Stomach (tissue), 9 donors: ENCODE results near the gene FDX1. TPM values are rescaled to one million over a fixed set of nuclear protein-coding genes. Genes with fewer than 3 reads are reported as not detected.

Experiments used
- DNase-seq, 2 donors: peaks; one replicate each; pipeline versions ENCODE4 v3.0.0 to v3.0.0-alpha.2; 2013 to 2019
- H3K27ac ChIP-seq, 5 donors: fragments of 200-600 bp in 4 of 5; sonication (generic) in 4 of 5; one replicate each; pipeline ENCODE4 v1.5.1; 2013 to 2019; ENCODE audit warnings: mild to moderate bottlenecking in 1 of 5, moderate library complexity in 1 of 5
- H3K27me3 ChIP-seq, 3 donors: fragments of 200-600 bp; sonication (generic); one replicate each; pipeline ENCODE4 v1.5.1; 2017 to 2019; ENCODE audit warnings: mixed run types in 1 of 3
- H3K36me3 ChIP-seq, 4 donors: fragments of 200-600 bp; sonication (generic); 1 replicate in 3 of 4; 2 replicates in 1 of 4; pipeline ENCODE4 v1.5.1; 2016 to 2019
- H3K4me1 ChIP-seq, 4 donors: fragments of 200-600 bp; sonication (generic); one replicate each; pipeline ENCODE4 v1.5.1; 2016 to 2019
- H3K4me3 ChIP-seq, 4 donors: fragments of 200-600 bp; sonication (generic) in 3 of 4; one replicate each; pipeline ENCODE4 v1.5.1; 2016 to 2019; ENCODE audit warnings: mild to moderate bottlenecking in 1 of 4
- H3K9me3 ChIP-seq, 4 donors: fragments of 200-600 bp; sonication (generic); one replicate each; pipeline ENCODE4 v1.5.1; 2016 to 2019
- CTCF ChIP-seq, 7 experiments: fragments of 450-650 bp in 4 of 7; fragments of 200-600 bp in 3 of 7; sonication (generic) in 3 of 7; IDR thresholded peaks; one replicate each; pipeline ENCODE4 v1.5.1; 2016 to 2019; ENCODE audit warnings: antibody characterized with exemption in 7 of 7, control low read depth in 2 of 7, mild to moderate bottlenecking in 1 of 7
- EP300 ChIP-seq: sonication (generic); formaldehyde crosslinking; IDR thresholded peaks from one replicate; pipeline ENCODE4 v1.6.1; 2017; ENCODE audit warnings: antibody characterized with exemption
- POLR2A ChIP-seq, 4 donors: fragments of 450-650 bp; IDR thresholded peaks; one replicate each; pipeline ENCODE4 v1.6.1; 2016; ENCODE audit warnings: antibody characterized with exemption in 4 of 4, control low read depth in 2 of 4, mild to moderate bottlenecking in 1 of 4, moderate library complexity in 1 of 4
- POLR2AphosphoS5 ChIP-seq, 3 donors: sonication (generic); formaldehyde crosslinking; IDR thresholded peaks; one replicate each; pipeline ENCODE4 v1.6.1; 2016; ENCODE audit warnings: antibody characterized with exemption in 3 of 3
- WGBS, 5 donors: extraction: QIAGEN DNeasy Blood & Tissue Kit in 3 of 5; methylation state at CpG; one replicate each; pipeline versions ENCODE4 v1.1.5 to v1.1.7; 2013 to 2018; 5-methylcytosine and 5-hydroxymethylcytosine counted together
- intact Hi-C: fragments of 100-400 bp; cut with DNase I; formaldehyde crosslinking; loops from one replicate; pipeline ENCODE4 v1.15.1; 2023; ENCODE audit warnings: low total_unique reads
- polyA plus RNA-seq, 3 donors: library from polyadenylated mRNA; stranded (reverse); fragments of 200-250 nt; gene quantifications; one replicate each; pipeline ENCODE4 v1.2.3, GENCODE V29; 2013
- total RNA-seq, 5 donors: library from RNA; depleted of rRNA; stranded (reverse); fragments of >200 nt; gene quantifications; one replicate each; pipeline versions ENCODE4 v1.1.0 to v1.2.3, GENCODE V29; 2014 to 2016
- donor health status: healthy with polysubstance abuse.
- donor health status: Bipolar disorder and iron deficiency.
- donor health status: healthy.

The FDX1 gene
- total and polyA plus RNA-seq, 8 donors = 0.58 to 78.8 (median 22.8) TPM

- intact Hi-C loops = loop anchor here (10.0 kb wide), 1 partner anchor 233 kb away; no protein-coding TSS in a partner anchor
- TF ChIP-seq CTCF (IDR thresholded peaks at IDR 0.05) (no peak), EP300 (no peak)
- Histone ChIP-seq H3K9me3 (no peaks in the 10 kb centered on the region), H3K4me1 (peaks cover 20 to 54% (median 41%) of the 10 kb centered on the region in 4 donors), H3K36me3 (peaks cover 0 to 50% (median 42%) of the 10 kb centered on the region in 4 donors), H3K27me3 (no peaks in the 10 kb centered on the region), H3K4me3 (no peak overlapping the region), H3K27ac (no peak overlapping the region)
- DNase-seq = no peak
- 67 to 87% (median 77%) methylated on average over 2 of the region's 2 CpGs for WGBS, 5 donors
Measured at GRCh38 chr11:110438017-110438416, 8.3 kb downstream of the FDX1 start.

- H3K27me3 ChIP-seq = no peaks in the 10 kb centered on the region
- no peak overlapping the region for H3K4me3 ChIP-seq
- no peak overlapping the region for H3K27ac ChIP-seq
- DNase-seq = no peak
- intact Hi-C loops = no loop called here
- WGBS, 5 donors = 22 to 62% (median 31%) methylated on average over 1 of the region's 1 CpG
- peaks cover 0 to 34% (median 20%) of the 10 kb centered on the region in 4 donors for H3K4me1 ChIP-seq
- TF ChIP-seq EP300 = no peak
- TF ChIP-seq POLR2A (IDR thresholded peaks at IDR 0.05) = no peak
- TF ChIP-seq CTCF (IDR thresholded peaks at IDR 0.05) = no peak
- TF ChIP-seq POLR2AphosphoS5 (IDR thresholded peaks at IDR 0.05) = no peak
- no peaks in the 10 kb centered on the region for H3K9me3 ChIP-seq
- H3K36me3 ChIP-seq = peaks cover 2 to 32% (median 28%) of the 10 kb centered on the region in 4 donors
Measured at GRCh38 chr11:110445437-110445836, 15.7 kb downstream of the FDX1 start.

GRCh38 chr11:110446061-110446460, 16.3 kb downstream of the FDX1 start:
- Histone ChIP-seq H3K27ac (no peak overlapping the region), H3K4me1 (peaks cover 0 to 34% (median 20%) of the 10 kb centered on the region in 4 donors), H3K9me3 (no peaks in the 10 kb centered on the region), H3K27me3 (no peaks in the 10 kb centered on the region), H3K36me3 (peaks cover 2 to 29% (median 25%) of the 10 kb centered on the region in 4 donors), H3K4me3 (no peak overlapping the region)
- TF ChIP-seq EP300 (no peak), CTCF (IDR thresholded peaks at IDR 0.05) (no peak), POLR2AphosphoS5 (IDR thresholded peaks at IDR 0.05) (no peak), POLR2A (IDR thresholded peaks at IDR 0.05) (no peak)
- DNase-seq = no peak
- 83 to 94% (median 89%) methylated on average over 3 of the region's 3 CpGs for WGBS, 5 donors
- intact Hi-C loops = no loop called here

- Histone ChIP-seq H3K9me3 (no peaks in the 10 kb centered on the region), H3K4me1 (peaks cover 0 to 34% (median 20%) of the 10 kb centered on the region in 4 donors), H3K4me3 (no peak overlapping the region), H3K27ac (no peak overlapping the region), H3K27me3 (no peaks in the 10 kb centered on the region), H3K36me3 (peaks cover 2 to 24% (median 20%) of the 10 kb centered on the region in 4 donors)
- no peak for TF ChIP-seq POLR2AphosphoS5 (IDR thresholded peaks at IDR 0.05)
- TF ChIP-seq CTCF (IDR thresholded peaks at IDR 0.05) = no peak
- TF ChIP-seq POLR2A (IDR thresholded peaks at IDR 0.05) = no peak
- TF ChIP-seq EP300 = no peak
- intact Hi-C loops = no loop called here
- 96 to 98% (median 98%) methylated on average over 10 of the region's 10 CpGs for WGBS, 5 donors
- DNase-seq = no peak
Measured at GRCh38 chr11:110446594-110446993, 16.8 kb downstream of the FDX1 start.
